Measurements from ENCODE around the gene LCE3B.

The LCE3B gene

GRCh38 chr1:152580433-152580832 lies 33.2 kb upstream of the LCE3B start, which contains the start of gene LCE3D:
Gene LCE3D, minus strand, starts transcription at chr1:152580516. Its CDS starts 580 bp downstream, at chr1:152579936.
- Mint-ChIP-seq H3K4me3 (no peak within 1 kb of the TSS), H3K27ac (no peak within 1 kb of the TSS), H3K9me3 (peaks cover 25% of the 10 kb centered on the region), H3K27me3 (ENCODE audit: low read depth) (no peaks in the 10 kb centered on the region), H3K36me3 (ENCODE audit: low read depth) (no peaks in the 10 kb centered on the region), H3K4me1 (no peaks in the 10 kb centered on the region)
- no peak for TF ChIP-seq CTCF (IDR thresholded peaks at IDR 0.05; ENCODE audit: unreplicated experiment in 3 of 3)

- TF ChIP-seq CTCF (IDR thresholded peaks at IDR 0.05; ENCODE audit: unreplicated experiment in 3 of 3), result no peak
- Mint-ChIP-seq H3K9me3 (peaks cover 25% of the 10 kb centered on the region), H3K4me3 (no peak overlapping the region), H3K4me1 (no peaks in the 10 kb centered on the region), H3K27me3 (ENCODE audit: low read depth) (no peaks in the 10 kb centered on the region), H3K36me3 (ENCODE audit: low read depth) (no peaks in the 10 kb centered on the region), H3K27ac (no peak overlapping the region)
Observed at GRCh38 chr1:152582647-152583046, 31.0 kb upstream of the LCE3B start.

GRCh38 chr1:152585586-152585985 lies 28.0 kb upstream of the LCE3B start:
- no peak overlapping the region for H3K27ac Mint-ChIP-seq
- no peaks in the 10 kb centered on the region for H3K36me3 Mint-ChIP-seq (ENCODE audit: low read depth)
- peaks cover 12% of the 10 kb centered on the region for H3K9me3 Mint-ChIP-seq
- TF ChIP-seq CTCF (IDR thresholded peaks at IDR 0.05; ENCODE audit: unreplicated experiment in 3 of 3), result no peak
- no peak overlapping the region for H3K4me3 Mint-ChIP-seq
- H3K4me1 Mint-ChIP-seq, result no peaks in the 10 kb centered on the region
- no peaks in the 10 kb centered on the region for H3K27me3 Mint-ChIP-seq (ENCODE audit: low read depth)

GRCh38 chr1:152596986-152597385 lies 16.6 kb upstream of the LCE3B start:
- no peaks in the 10 kb centered on the region for H3K36me3 Mint-ChIP-seq (ENCODE audit: low read depth)
- H3K9me3 Mint-ChIP-seq, result peaks cover 14% of the 10 kb centered on the region
- H3K27me3 Mint-ChIP-seq (ENCODE audit: low read depth), result no peaks in the 10 kb centered on the region
- H3K4me3 Mint-ChIP-seq, result no peak overlapping the region
- H3K27ac Mint-ChIP-seq, result no peak overlapping the region
- no peaks in the 10 kb centered on the region for H3K4me1 Mint-ChIP-seq
- TF ChIP-seq CTCF (IDR thresholded peaks at IDR 0.05; ENCODE audit: unreplicated experiment in 3 of 3), result no peak

- no peak for TF ChIP-seq CTCF (IDR thresholded peaks at IDR 0.05; ENCODE audit: unreplicated experiment in 3 of 3)
Observed at GRCh38 chr1:152599934-152600333, 13.7 kb upstream of the LCE3B start, which contains the start of gene LCE3C. Gene LCE3C, plus strand, starts transcription at chr1:152600234. Its CDS starts 498 bp downstream, at chr1:152600732.

GRCh38 chr1:152621993-152622392 lies 8.4 kb downstream of the LCE3B start:
- H3K4me1 Mint-ChIP-seq, result no peaks in the 10 kb centered on the region
- no peaks in the 10 kb centered on the region for H3K36me3 Mint-ChIP-seq (ENCODE audit: low read depth)
- peaks cover 53% of the 10 kb centered on the region for H3K9me3 Mint-ChIP-seq
- TF ChIP-seq CTCF (IDR thresholded peaks at IDR 0.05; ENCODE audit: unreplicated experiment in 3 of 3), result no peak
- H3K27ac Mint-ChIP-seq, result no peak overlapping the region
- H3K27me3 Mint-ChIP-seq (ENCODE audit: low read depth), result no peaks in the 10 kb centered on the region
- no peak overlapping the region for H3K4me3 Mint-ChIP-seq

More at GRCh38 chr1:152599934-152600333, 13.7 kb upstream of the LCE3B start, which contains the start of gene LCE3C:
- H3K9me3 Mint-ChIP-seq, result peaks cover 24% of the 10 kb centered on the region
- no peak within 1 kb of the TSS for H3K27ac Mint-ChIP-seq
- no peaks in the 10 kb centered on the region for H3K27me3 Mint-ChIP-seq (ENCODE audit: low read depth)
- no peak within 1 kb of the TSS for H3K4me3 Mint-ChIP-seq
- no peaks in the 10 kb centered on the region for H3K4me1 Mint-ChIP-seq
- no peaks in the 10 kb centered on the region for H3K36me3 Mint-ChIP-seq (ENCODE audit: low read depth)

Data from nephron (organoid).